ENCODE data around the gene SLC52A1. TPM values are rescaled to one million over a fixed set of nuclear protein-coding genes. Genes with fewer than 3 reads are reported as not detected.
"Not testable (repeated sequence)": the region's sequence is repeated elsewhere in the genome, so short reads cannot be mapped to it uniquely, and the experiment has no call there.

Gene SLC52A1
- 0.26 TPM for total RNA-seq
- long read RNA-seq, partial matches to known transcripts: 0 of 1 reads
- long read RNA-seq, other reads (novel, unspliced or antisense): 1 of 1 reads

DNA sequence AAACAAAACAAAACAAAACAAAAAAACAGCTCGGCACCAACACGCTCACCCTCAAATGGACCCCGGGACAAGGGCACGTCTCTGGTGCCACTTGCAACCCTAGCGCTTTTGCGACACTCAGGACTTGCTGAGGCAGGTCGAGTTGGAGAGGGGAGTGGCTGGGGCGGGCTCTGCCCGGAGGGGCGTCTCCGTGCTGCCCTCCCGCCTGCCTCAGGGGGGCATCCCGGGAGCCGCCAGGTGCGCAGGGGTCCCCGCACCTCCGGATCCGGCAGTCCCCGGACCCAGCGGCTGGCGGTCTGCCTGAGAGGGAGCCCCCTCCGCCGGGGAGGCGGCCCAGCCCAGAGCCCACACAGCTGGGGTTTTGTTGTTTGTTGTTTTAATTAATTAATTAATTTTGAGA, at the start of gene SLC52A1:
Gene SLC52A1 (minus strand): TSS at position 112 of the 400 bp plus-strand sequence. CDS start 820 bp downstream, outside the sequence.
- DNase-seq (no peak), ATAC-seq (peak; percentile 3)

DNA sequence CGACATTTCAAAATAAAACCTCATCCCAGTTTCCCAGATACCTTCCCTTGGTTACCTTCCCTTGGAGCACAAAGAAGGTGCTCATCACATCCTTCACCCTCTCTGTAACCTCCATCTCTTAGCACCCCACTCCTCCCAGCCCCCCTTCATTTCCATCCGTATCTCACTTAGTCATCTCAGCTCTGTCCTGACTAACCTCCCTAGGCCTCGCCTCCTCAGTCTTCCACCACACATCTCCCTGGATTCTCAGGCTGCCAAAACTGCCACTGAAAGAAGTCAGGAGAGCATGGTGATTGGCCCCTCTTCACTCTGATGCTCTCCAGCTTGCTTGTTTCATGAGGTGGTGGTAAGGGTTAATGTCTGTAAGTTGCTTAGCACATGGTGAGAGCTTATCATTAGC, 45.4 kb upstream of the SLC52A1 start:
- H3K27ac ChIP-seq: no peak overlapping the region
- H3K36me3 ChIP-seq: no peaks in the 10 kb centered on the region
- ATAC-seq (no peak), DNase-seq (no peak)
- no peak for TF ChIP-seq CTCF (IDR thresholded peaks at IDR 0.05)
- H3K27me3 ChIP-seq: no peaks in the 10 kb centered on the region
- peaks cover 9% of the 10 kb centered on the region for H3K4me1 ChIP-seq
- H3K9me3 ChIP-seq: no peaks in the 10 kb centered on the region
- H3K4me3 ChIP-seq: no peak overlapping the region
- intact Hi-C loops (cut with DNase I): no loop called here

More for the DNA sequence above, at the start of gene SLC52A1:
- Histone ChIP-seq H3K27ac (no peak within 1 kb of the TSS), H3K4me3 (peak within 1 kb of the TSS; percentile 31), H3K9me3 (no peaks in the 10 kb centered on the region), H3K4me1 (peaks cover 9% of the 10 kb centered on the region), H3K36me3 (no peaks in the 10 kb centered on the region), H3K27me3 (no peaks in the 10 kb centered on the region)
- no peak for TF ChIP-seq CTCF (IDR thresholded peaks at IDR 0.05)
- intact Hi-C loops (cut with DNase I): no loop called here

DNA sequence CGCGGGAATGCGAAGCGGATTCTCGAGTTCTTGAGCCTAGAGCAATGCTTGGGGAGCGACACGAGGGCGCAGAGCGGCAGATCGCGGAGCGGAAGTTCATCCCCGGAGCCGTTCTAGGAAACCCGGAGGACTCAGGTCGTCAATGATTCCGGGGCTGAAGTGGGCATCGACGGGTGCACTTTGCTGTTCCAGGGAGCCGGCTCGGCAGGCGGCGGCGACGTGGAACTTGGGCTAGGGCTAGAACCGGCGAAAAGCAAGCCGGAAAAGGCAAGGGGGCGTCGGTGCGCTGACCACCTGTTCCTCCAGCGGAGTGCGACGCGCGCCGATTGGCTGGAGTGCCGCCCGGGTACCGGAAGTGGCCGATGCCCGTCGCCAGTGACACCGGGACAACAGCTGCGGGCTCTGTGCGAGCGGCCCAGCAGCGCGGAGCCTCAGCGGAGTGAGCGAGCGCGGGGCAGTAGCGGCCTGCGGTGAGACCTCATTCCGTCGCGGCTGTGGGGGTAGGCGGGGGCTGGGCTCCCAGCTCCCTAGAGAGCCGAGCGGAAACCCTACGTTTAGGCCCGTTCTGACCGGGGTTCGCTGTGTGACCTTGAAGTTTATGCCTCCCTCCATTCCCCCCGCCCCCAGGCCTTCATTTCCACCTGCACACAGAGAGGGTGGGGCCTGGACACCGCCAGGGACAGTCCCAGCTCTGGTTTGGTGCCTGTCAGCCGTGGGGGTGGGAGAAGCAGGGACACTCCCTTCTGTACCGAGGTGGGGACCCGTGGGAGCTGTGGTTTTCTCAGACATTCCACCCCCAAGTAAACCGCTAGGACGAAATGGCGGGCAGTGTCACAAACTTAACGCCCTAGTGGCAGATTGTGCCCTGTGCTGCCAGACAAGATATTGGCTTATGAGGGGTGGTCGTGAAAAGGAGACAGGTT, 43.1 kb upstream of the SLC52A1 start, which contains the start of gene ZFP3:
Gene ZFP3 (plus strand): TSS at position 362 of the 923 bp plus-strand sequence. CDS start 13,038 bp downstream, outside the sequence.
- H3K27me3 ChIP-seq: no peaks in the 10 kb centered on the region
- ATAC-seq: peak; percentile 99
- H3K4me3 ChIP-seq: peak within 1 kb of the TSS; percentile 79
- no peaks in the 10 kb centered on the region for H3K36me3 ChIP-seq
- DNase-seq: peak; percentile 95
- H3K27ac ChIP-seq: peak within 1 kb of the TSS; percentile 84
- intact Hi-C loops (cut with DNase I): no loop called here
- H3K4me1 ChIP-seq: peaks cover 9% of the 10 kb centered on the region
- no peaks in the 10 kb centered on the region for H3K9me3 ChIP-seq
- TF ChIP-seq CTCF (IDR thresholded peaks at IDR 0.05): no peak

- no peak for TF ChIP-seq CTCF (IDR thresholded peaks at IDR 0.05)
- ATAC-seq: peak; percentile 15
- Histone ChIP-seq H3K36me3 (no peaks in the 10 kb centered on the region), H3K27ac (peak overlapping the region; percentile 84), H3K9me3 (no peaks in the 10 kb centered on the region), H3K27me3 (no peaks in the 10 kb centered on the region), H3K4me1 (peaks cover 9% of the 10 kb centered on the region), H3K4me3 (peak overlapping the region; percentile 79)
- intact Hi-C loops (cut with DNase I): no loop called here
- no peak for DNase-seq
Measured at GRCh38 chr17:5077781-5078105, 42.5 kb upstream of the SLC52A1 start.

DNA sequence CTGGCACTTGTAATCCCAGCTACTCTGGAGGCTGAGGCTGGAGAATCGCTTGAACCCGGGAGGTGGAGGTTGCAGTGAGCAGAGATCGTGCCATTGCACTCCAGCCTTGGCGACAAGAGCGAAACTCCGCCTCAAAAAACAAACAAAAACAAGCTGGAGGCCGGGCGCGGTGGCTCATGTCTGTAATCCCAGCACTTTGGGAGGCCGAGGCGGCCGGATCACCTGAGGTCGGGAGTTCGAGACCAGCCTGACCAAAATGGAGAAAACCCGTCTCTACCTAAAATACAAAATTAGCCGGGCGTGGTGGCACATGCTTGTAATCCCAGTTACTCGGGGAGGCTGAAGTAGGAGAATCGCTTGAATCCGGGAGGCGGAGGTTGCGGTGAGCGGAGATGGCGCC, 42.0 kb upstream of the SLC52A1 start:
- not testable (repeated sequence) for DNase-seq

GRCh38 chr17:5075472-5075871, 40.2 kb upstream of the SLC52A1 start:
- intact Hi-C loops (cut with DNase I); H3K36me3 ChIP-seq; H3K27ac ChIP-seq; H3K4me3 ChIP-seq; H3K9me3 ChIP-seq; H3K4me1 ChIP-seq; H3K27me3 ChIP-seq; DNase-seq; ATAC-seq: not testable (repeated sequence)

More for the DNA sequence above, 42.0 kb upstream of the SLC52A1 start:
- H3K27me3 ChIP-seq; H3K27ac ChIP-seq; intact Hi-C loops (cut with DNase I); ATAC-seq; H3K36me3 ChIP-seq; H3K4me1 ChIP-seq; H3K9me3 ChIP-seq: not testable (repeated sequence)
- H3K4me3 ChIP-seq: peak overlapping the region; percentile 79
